Uterus (tissue), 4 donors: ENCODE data around the gene PLEKHM3. TPM values are rescaled to one million over a fixed set of nuclear protein-coding genes. Genes with fewer than 3 reads are reported as not detected.
"Not testable (repeated sequence)": the region's sequence is repeated elsewhere in the genome, so short reads cannot be mapped to it uniquely, and the experiment has no call there.

Experiments used
- DNase-seq, 2 donors: peaks; one replicate each; pipeline ENCODE4 v3.0.0-alpha.2; 2019 to 2020
- H3K27ac ChIP-seq, 2 donors: fragments of 200-600 bp; sonication (generic); 1 replicate in 1 of 2; 2 replicates in 1 of 2; pipeline ENCODE4 v1.5.1; 2016 to 2018
- H3K27me3 ChIP-seq, 2 donors: fragments of 200-600 bp; sonication (generic); one replicate each; pipeline ENCODE4 v1.5.1; 2018 to 2019; ENCODE audit warnings: control low read depth in 1 of 2
- H3K36me3 ChIP-seq, 2 donors: fragments of 200-600 bp; sonication (generic); one replicate each; pipeline ENCODE4 v1.5.1; 2019; ENCODE audit warnings: control low read depth in 1 of 2
- H3K4me1 ChIP-seq, 2 donors: fragments of 200-600 bp; sonication (generic); one replicate each; pipeline ENCODE4 v1.5.1; 2018 to 2019; ENCODE audit warnings: control low read depth in 1 of 2
- H3K4me3 ChIP-seq, 2 donors: fragments of 200-600 bp; sonication (generic); 1 replicate in 1 of 2; 2 replicates in 1 of 2; pipeline ENCODE4 v1.5.1; 2018 to 2019; ENCODE audit warnings: mild to moderate bottlenecking in 1 of 2
- H3K9me3 ChIP-seq, 2 donors: fragments of 200-600 bp; sonication (generic); one replicate each; pipeline ENCODE4 v1.5.1; 2019; ENCODE audit warnings: control low read depth in 1 of 2
- POLR2A ChIP-seq, 2 donors: fragments of 450-650 bp; IDR thresholded peaks; one replicate each; pipeline ENCODE4 v1.6.1; 2016; ENCODE audit warnings: antibody characterized with exemption in 2 of 2, mild to moderate bottlenecking in 1 of 2, moderate library complexity in 1 of 2
- intact Hi-C: fragments of 100-400 bp; cut with DNase I; formaldehyde crosslinking; loops from one replicate; pipeline ENCODE4 v1.15.1; 2023; ENCODE audit warnings: low total_unique reads
- total RNA-seq, 4 donors: library from RNA; depleted of rRNA in 3 of 4; stranded (reverse); fragments of >200 nt in 3 of 4; gene quantifications; one replicate each; pipeline versions ENCODE4 v1.1.0 to v1.2.4, GENCODE V29; 2014 to 2023
- TF ChIP-seq, protein P1 (sequence below), 4 experiments: fragments of 200-600 bp in 2 of 4; fragments of 450-650 bp in 2 of 4; sonication (generic) in 2 of 4; IDR thresholded peaks; one replicate each; pipeline ENCODE4 v1.5.1; 2016 to 2019; ENCODE audit warnings: antibody characterized with exemption in 4 of 4, mild to moderate bottlenecking in 2 of 4, moderate library complexity in 1 of 4
- donor health status: DM: yes; HTN: yes; CAD: no.

PLEKHM3 gene
- total RNA-seq, 4 donors from 2014 or later: 20.5 to 43.4 (median 21.6) TPM

GRCh38 chr2:208024091-208024490 lies 1.2 kb downstream of the PLEKHM3 start:
- no peak overlapping the region for H3K27ac ChIP-seq
- no peak for TF ChIP-seq POLR2A (IDR thresholded peaks at IDR 0.05)
- TF ChIP-seq, protein P1, sequence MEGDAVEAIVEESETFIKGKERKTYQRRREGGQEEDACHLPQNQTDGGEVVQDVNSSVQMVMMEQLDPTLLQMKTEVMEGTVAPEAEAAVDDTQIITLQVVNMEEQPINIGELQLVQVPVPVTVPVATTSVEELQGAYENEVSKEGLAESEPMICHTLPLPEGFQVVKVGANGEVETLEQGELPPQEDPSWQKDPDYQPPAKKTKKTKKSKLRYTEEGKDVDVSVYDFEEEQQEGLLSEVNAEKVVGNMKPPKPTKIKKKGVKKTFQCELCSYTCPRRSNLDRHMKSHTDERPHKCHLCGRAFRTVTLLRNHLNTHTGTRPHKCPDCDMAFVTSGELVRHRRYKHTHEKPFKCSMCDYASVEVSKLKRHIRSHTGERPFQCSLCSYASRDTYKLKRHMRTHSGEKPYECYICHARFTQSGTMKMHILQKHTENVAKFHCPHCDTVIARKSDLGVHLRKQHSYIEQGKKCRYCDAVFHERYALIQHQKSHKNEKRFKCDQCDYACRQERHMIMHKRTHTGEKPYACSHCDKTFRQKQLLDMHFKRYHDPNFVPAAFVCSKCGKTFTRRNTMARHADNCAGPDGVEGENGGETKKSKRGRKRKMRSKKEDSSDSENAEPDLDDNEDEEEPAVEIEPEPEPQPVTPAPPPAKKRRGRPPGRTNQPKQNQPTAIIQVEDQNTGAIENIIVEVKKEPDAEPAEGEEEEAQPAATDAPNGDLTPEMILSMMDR (IDR thresholded peaks at IDR 0.05): no peak
- no peaks in the 10 kb centered on the region for H3K27me3 ChIP-seq
- H3K9me3 ChIP-seq: no peaks in the 10 kb centered on the region
- no peak for DNase-seq
- intact Hi-C loops: no loop called here
- no peaks in the 10 kb centered on the region for H3K36me3 ChIP-seq
- no peaks in the 10 kb centered on the region for H3K4me1 ChIP-seq
- peak overlapping the region in 1 of 2 donors; percentile 54 for H3K4me3 ChIP-seq

- intact Hi-C loops: no loop called here
- no peaks in the 10 kb centered on the region for H3K27me3 ChIP-seq
Observed at GRCh38 chr2:208020253-208020652, 5.1 kb downstream of the PLEKHM3 start.

GRCh38 chr2:208018124-208018712 lies 7.1 kb downstream of the PLEKHM3 start:
- H3K4me3 ChIP-seq, DNase-seq, H3K9me3 ChIP-seq, H3K4me1 ChIP-seq, H3K27me3 ChIP-seq, H3K27ac ChIP-seq, intact Hi-C loops, H3K36me3 ChIP-seq: not testable (repeated sequence)

More at GRCh38 chr2:208020253-208020652, 5.1 kb downstream of the PLEKHM3 start:
- Histone ChIP-seq H3K4me1 (peaks cover 0 to 3% of the 10 kb centered on the region in 2 donors), H3K4me3 (no peak overlapping the region), H3K27ac (no peak overlapping the region), H3K36me3 (no peaks in the 10 kb centered on the region), H3K9me3 (no peaks in the 10 kb centered on the region)
- DNase-seq: no peak
- TF ChIP-seq, protein P1 (IDR thresholded peaks at IDR 0.05): no peak
- no peak for TF ChIP-seq POLR2A (IDR thresholded peaks at IDR 0.05)

GRCh38 chr2:208017721-208018120 lies 7.6 kb downstream of the PLEKHM3 start:
- intact Hi-C loops: no loop called here

GRCh38 chr2:208015475-208015874 lies 9.9 kb downstream of the PLEKHM3 start:
- H3K27ac ChIP-seq: no peak overlapping the region
- TF ChIP-seq, protein P1 (IDR thresholded peaks at IDR 0.05): no peak
- no peak for TF ChIP-seq POLR2A (IDR thresholded peaks at IDR 0.05)
- no peak for DNase-seq
- no peak overlapping the region for H3K4me3 ChIP-seq
- H3K9me3 ChIP-seq: no peaks in the 10 kb centered on the region
- intact Hi-C loops: no loop called here
- H3K27me3 ChIP-seq: no peaks in the 10 kb centered on the region
- peaks cover 0 to 3% of the 10 kb centered on the region in 2 donors for H3K4me1 ChIP-seq
- H3K36me3 ChIP-seq: no peaks in the 10 kb centered on the region

More at GRCh38 chr2:208017721-208018120, 7.6 kb downstream of the PLEKHM3 start:
- Histone ChIP-seq H3K9me3 (no peaks in the 10 kb centered on the region), H3K36me3 (no peaks in the 10 kb centered on the region), H3K4me1 (peaks cover 0 to 3% of the 10 kb centered on the region in 2 donors), H3K27me3 (no peaks in the 10 kb centered on the region), H3K4me3 (no peak overlapping the region), H3K27ac (no peak overlapping the region)
- no peak for DNase-seq
- no peak for TF ChIP-seq POLR2A (IDR thresholded peaks at IDR 0.05)
- TF ChIP-seq, protein P1 (IDR thresholded peaks at IDR 0.05): no peak
